Bronchial epithelial cell (primary cell): Measurements from ENCODE around the gene RELT. TPM values are rescaled to one million over a fixed set of nuclear protein-coding genes. Genes with fewer than 3 reads are reported as not detected.

Source experiments
- DNase-seq: peaks from one replicate; pipeline ENCODE4 v3.0.0-alpha.2; 2010; ENCODE audit warnings: low read depth
- FAIRE-seq: peaks from 2 replicates; lab custom pipeline; 2011; peaks lifted over from hg19 to GRCh38; lab: Jason Lieb, UNC
- H3K27me3 ChIP-seq: 2 replicates; pipeline ENCODE4 v1.5.1; 2011; ENCODE audit warnings: low read length; ENCODE audit not compliant: control insufficient read depth, insufficient read depth
- H3K36me3 ChIP-seq: 2 replicates; pipeline ENCODE4 v1.5.1; 2011; ENCODE audit warnings: low read length; ENCODE audit not compliant: control insufficient read depth, insufficient read depth
- H3K4me3 ChIP-seq: 2 replicates; pipeline ENCODE4 v1.5.1; 2011; ENCODE audit warnings: mild to moderate bottlenecking, low read depth, low read length, control low read depth
- CTCF ChIP-seq: IDR thresholded peaks from 2 replicates; pipeline ENCODE4 v1.5.1; 2011; ENCODE audit warnings: mild to moderate bottlenecking, moderate library complexity, low read length, control low read depth, inconsistent platforms; ENCODE audit not compliant: insufficient read depth, severe bottlenecking
- total RNA-seq: library from RNA; depleted of rRNA; stranded (reverse); fragments of >200 nt; gene quantifications from 2 replicates; pipeline ENCODE4 v1.2.1, GENCODE V29; 2014

Gene RELT
- 2.9 and 3.4 TPM in 2 replicates for total RNA-seq

DNA sequence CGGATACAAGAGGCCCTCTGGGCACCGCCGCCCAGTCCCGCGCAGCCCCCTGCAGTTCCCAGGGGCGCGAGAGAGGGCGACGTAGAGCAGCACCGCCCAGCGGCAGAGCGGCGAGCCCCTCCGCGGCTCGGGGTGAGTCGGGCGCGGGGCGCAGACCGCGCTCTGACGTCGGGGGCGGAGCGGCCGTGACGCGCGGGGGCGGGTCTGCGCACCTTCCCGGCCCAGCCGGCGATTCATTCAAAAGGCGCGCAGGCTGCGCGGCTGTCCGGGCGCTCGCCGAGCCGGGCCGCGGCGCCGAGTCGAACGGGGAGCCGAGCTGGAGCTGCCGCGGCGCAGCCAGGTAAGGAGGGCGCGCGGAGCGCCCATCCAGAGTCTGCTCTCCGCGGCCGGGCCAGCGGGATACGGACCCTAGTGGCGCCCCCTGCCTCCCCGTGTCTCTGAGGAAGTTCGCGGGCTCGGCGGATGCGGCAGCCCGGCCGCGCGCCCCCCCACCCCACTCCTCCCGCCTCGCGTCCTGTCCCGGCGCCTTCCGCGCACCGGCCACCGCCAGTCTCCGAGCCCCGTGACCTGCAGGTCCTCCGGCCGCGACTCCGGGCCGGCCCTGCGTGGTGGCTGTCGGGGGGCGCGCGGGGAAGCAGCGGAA is at the start of gene RELT:
RELT (plus strand) TSS at position 240 of the 643 bp plus-strand sequence. CDS start 12,738 bp downstream, outside the sequence.
- FAIRE-seq (no peak), DNase-seq (peak; percentile 75)
- peak within 1 kb of the TSS; percentile 86 for H3K4me3 ChIP-seq
- no peaks in the 10 kb centered on the region for H3K36me3 ChIP-seq
- no peaks in the 10 kb centered on the region for H3K27me3 ChIP-seq
- TF ChIP-seq CTCF, result peak; percentile 87

DNA sequence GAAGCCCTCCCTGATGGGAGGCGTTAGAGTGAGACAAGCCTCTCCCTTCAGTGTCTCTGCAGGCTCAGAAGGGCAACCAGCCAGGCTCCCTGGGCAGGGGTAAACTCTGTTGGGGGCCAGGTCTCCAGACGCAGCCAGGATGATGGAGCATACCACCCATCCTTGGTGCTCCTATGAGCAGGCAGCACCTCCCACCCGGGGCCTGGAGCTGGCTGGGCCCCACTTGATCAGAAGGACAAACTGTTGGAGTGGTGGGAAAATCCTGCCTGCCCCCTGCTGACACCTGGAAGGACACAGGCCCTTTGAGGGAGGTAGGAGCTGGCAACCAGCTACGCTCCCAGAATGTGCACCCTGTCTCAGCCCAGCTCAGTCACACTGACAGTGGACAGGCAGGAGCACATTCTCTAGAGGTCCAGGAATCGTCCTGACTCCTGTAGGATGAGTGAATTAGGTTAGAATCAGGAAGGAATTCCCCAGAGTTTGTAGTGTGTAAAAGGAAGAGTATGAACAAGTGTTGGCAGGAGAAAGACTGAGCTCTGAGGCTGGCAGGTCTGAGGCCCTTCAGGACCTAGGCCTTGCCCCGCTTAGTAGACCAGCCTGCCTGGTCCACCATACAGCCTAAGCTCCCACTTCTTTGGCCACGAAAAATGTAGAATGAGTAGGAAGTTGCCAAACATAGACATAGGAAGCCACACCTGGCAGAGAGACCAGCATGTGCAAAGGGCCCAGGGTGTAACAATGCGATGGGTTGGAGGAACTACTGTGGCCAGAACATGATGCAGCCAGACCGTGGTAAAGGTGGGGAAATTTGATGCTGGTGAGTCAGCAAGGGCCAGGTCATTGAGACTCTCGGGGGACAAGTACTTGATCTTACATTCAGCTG is 49.0 kb upstream of the RELT start:
- no peak for FAIRE-seq
- DNase-seq, result peak; percentile 63
- peaks cover 1% of the 10 kb centered on the region for H3K36me3 ChIP-seq

GRCh38 chr11:73327812-73328364 is 48.3 kb upstream of the RELT start:
- Histone ChIP-seq H3K36me3 (peaks cover 1% of the 10 kb centered on the region), H3K27me3 (no peaks in the 10 kb centered on the region), H3K4me3 (no peak overlapping the region)
- DNase-seq, result no peak
- FAIRE-seq, result no peak
- TF ChIP-seq CTCF, result no peak

More for the DNA sequence above, 49.0 kb upstream of the RELT start:
- Histone ChIP-seq H3K4me3 (no peak overlapping the region), H3K27me3 (no peaks in the 10 kb centered on the region)
- no peak for TF ChIP-seq CTCF

DNA sequence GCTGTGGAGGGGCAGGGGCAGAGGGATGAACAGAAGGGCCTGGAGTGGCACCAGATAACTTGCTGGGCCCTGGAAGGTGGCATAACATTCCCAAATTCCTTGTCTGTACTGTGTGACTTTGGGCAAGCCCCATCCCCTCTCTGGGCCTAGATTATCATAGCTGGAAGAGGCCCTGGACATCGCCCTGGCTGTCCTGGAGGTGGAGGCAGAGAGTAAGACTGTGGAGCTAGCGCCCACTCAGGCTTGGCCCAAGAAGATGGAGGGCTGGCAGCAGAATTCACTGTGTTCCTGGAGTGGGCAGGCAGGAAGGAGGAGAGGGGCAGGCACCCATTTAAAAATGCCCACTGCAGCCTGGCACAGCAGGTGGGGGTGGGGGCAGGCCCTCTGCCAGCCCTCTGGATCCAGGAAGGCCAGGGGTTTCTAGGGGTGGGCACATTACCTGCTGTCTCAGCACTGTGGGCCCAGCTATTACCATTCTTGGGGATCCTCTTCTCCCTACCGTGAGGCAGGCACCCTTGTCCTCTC is 45.6 kb upstream of the RELT start:
- Histone ChIP-seq H3K27me3 (no peaks in the 10 kb centered on the region), H3K4me3 (no peak overlapping the region), H3K36me3 (peaks cover 1% of the 10 kb centered on the region)
- peak; percentile 12 for TF ChIP-seq CTCF
- no peak for FAIRE-seq
- DNase-seq, result no peak

GRCh38 chr11:73331138-73331916 is 44.9 kb upstream of the RELT start:
- TF ChIP-seq CTCF, result no peak
- Histone ChIP-seq H3K36me3 (no peaks in the 10 kb centered on the region), H3K27me3 (no peaks in the 10 kb centered on the region), H3K4me3 (no peak overlapping the region)
- no peak for DNase-seq
- peak; percentile 40 for FAIRE-seq
